ENCODE data around the gene TRANK1.

Gene TRANK1

DNA sequence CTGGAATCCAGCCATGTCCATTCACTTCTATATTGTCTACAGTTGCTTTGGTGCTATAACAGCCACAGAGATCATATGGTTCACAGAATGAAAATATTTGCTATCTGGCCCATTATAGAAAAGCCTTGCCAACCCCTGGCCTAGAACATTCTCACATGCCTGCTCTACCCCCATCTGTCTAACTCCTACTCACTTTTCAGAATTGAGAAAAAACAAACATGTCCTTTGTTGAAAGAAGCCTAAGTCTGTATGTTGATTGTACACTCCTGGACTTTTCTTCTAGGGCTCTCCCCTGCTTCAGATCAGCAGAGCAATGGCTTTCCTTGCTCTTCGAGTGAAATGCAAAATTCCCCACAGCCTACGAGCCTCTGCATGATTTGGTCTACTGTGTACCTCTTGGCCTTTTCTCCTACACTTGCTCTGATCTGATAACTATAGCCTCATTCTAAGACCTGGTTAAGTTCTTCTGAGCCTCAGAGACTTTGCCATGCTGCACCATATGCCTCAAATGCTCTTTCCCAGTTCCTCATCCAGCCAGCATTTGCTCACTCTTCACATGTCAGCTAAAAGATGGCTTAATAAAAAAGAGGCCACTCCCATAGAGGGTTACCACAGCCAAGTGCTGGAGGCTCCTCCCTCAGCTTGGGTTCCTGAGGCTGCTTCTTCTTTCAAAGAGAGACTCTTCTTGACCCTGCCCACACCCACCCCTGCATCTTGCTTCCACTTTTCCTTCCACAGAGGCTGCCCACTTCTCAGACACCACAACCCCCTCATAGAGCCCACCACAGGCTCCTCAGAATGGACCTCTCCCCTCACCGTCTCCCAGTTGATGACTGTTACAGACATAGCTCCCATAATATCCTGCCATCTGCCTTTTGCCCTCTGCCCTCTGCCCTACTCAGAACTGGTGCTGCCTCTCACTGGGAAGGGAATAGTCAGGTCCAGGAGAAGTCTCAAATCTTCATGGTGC lies 157.6 kb downstream of the TRANK1 start:
- DNase-seq: no peak

- DNase-seq: no peak
These were observed 160.7 kb downstream of the TRANK1 start for GRCh38 chr3:36784138-36784635.

DNA sequence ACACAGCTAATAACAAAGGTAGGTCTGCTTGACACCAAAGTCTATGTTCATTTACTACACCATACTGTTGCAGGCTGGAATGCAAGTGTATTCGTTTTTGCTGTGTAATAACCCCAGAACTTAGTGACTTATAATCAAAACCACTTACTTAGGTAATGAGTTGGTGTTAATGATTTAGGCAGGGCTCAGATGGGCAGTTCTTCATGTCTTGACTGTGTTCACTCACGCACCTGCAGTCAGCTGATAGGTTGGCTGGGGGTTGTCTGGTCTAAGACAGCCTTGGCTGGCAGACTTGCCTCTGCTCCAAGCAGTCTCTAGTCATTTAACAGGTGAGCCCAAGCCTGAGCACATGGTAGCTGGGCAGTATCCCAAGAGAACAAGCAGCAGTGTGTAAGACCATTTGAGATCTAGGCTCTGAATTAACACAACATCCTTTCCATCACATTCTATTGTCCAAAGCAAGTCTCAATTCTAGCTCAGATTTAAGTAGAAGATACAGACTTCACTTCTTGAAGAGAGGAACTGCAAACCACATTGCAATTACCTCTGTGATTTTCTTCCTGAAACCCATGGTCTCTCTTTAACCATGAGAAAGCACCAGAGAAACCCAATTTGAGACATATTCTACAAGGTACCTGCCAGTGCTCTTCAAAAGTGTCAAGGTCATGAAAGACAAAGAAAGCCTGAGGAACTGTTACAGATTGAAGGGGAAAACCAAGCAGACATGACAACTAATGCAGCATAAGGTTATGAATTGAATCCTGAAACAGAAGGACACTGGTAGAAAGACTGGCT lies 167.2 kb downstream of the TRANK1 start:
- no peak for DNase-seq

All from stimulated activated CD4-positive, alpha-beta T cell treated with anti-CD3 and anti-CD28 coated beads, Interleukin-4, amount 100 ng/mL, for 1 hour (primary cell).